Sigmoid colon (tissue), 7 donors: ENCODE data around the gene WDR86. TPM values are rescaled to one million over a fixed set of nuclear protein-coding genes. Genes with fewer than 3 reads are reported as not detected.

Experiments used
- DNase-seq: peaks from one replicate; pipeline ENCODE4 v3.0.0-alpha.2; 2019
- H3K27ac ChIP-seq, 4 donors: fragments of 200-600 bp; sonication (generic); one replicate each; pipeline ENCODE4 v1.5.1; 2016 to 2019; ENCODE audit warnings: mild to moderate bottlenecking in 1 of 4
- H3K27me3 ChIP-seq, 3 donors: fragments of 200-600 bp; sonication (generic); one replicate each; pipeline ENCODE4 v1.5.1; 2019; ENCODE audit warnings: mild to moderate bottlenecking in 1 of 3
- H3K36me3 ChIP-seq, 4 donors: fragments of 200-600 bp; sonication (generic); one replicate each; pipeline ENCODE4 v1.5.1; 2016 to 2019
- H3K4me1 ChIP-seq, 4 donors: fragments of 200-600 bp; sonication (generic); one replicate each; pipeline ENCODE4 v1.5.1; 2017 to 2019
- H3K4me3 ChIP-seq, 4 donors: fragments of 200-600 bp; sonication (generic); one replicate each; pipeline ENCODE4 v1.5.1; 2017 to 2019; ENCODE audit warnings: mild to moderate bottlenecking in 2 of 4, moderate library complexity in 1 of 4
- H3K9me3 ChIP-seq, 4 donors: fragments of 200-600 bp in 3 of 4; sonication (generic) in 3 of 4; one replicate each; pipeline versions ENCODE4 v1.5.1 to v1.6.1; 2013 to 2019
- EP300 ChIP-seq, 4 donors: sonication (generic); formaldehyde crosslinking; IDR thresholded peaks; one replicate each; pipeline ENCODE4 v1.6.1; 2017; ENCODE audit warnings: antibody characterized with exemption in 4 of 4
- POLR2A ChIP-seq, 2 donors: fragments of 450-650 bp; IDR thresholded peaks; one replicate each; pipeline ENCODE4 v1.6.1; 2016; ENCODE audit warnings: antibody characterized with exemption in 2 of 2, mild to moderate bottlenecking in 2 of 2, moderate library complexity in 2 of 2
- POLR2AphosphoS5 ChIP-seq, 4 donors: sonication (generic); formaldehyde crosslinking; IDR thresholded peaks; one replicate each; pipeline ENCODE4 v1.6.1; 2017; ENCODE audit warnings: antibody characterized with exemption in 4 of 4
- WGBS, 2 donors: extraction: QIAGEN DNeasy Blood & Tissue Kit; methylation state at CpG; one replicate each; pipeline ENCODE4 v1.1.7; 2013; 5-methylcytosine and 5-hydroxymethylcytosine counted together
- intact Hi-C: fragments of 100-400 bp; cut with DNase I; formaldehyde crosslinking; loops from one replicate; pipeline ENCODE4 v1.15.1; 2023
- polyA plus RNA-seq, 3 donors: library from polyadenylated mRNA; stranded (reverse); fragments of 200-250 nt; gene quantifications; one replicate each; pipeline ENCODE4 v1.2.3, GENCODE V29; 2013
- total RNA-seq, 4 donors: library from RNA; depleted of rRNA; stranded (reverse); fragments of >200 nt; gene quantifications; one replicate each; pipeline ENCODE4 v1.1.0, GENCODE V29; 2016
- TF ChIP-seq, protein P1 (sequence below), 4 experiments: fragments of 450-650 bp in 3 of 4; fragments of 200-600 bp in 1 of 4; IDR thresholded peaks; one replicate each; pipeline ENCODE4 v1.5.1; 2016 to 2019; ENCODE audit warnings: antibody characterized with exemption in 4 of 4, mild to moderate bottlenecking in 3 of 4, moderate library complexity in 2 of 4
- donor health status: healthy with polysubstance abuse.
- donor health status: Bipolar disorder and iron deficiency.
- donor health status: healthy.

WDR86 gene
- total and polyA plus RNA-seq, 7 donors = 0.46 to 23.8 (median 14.4) TPM

DNA sequence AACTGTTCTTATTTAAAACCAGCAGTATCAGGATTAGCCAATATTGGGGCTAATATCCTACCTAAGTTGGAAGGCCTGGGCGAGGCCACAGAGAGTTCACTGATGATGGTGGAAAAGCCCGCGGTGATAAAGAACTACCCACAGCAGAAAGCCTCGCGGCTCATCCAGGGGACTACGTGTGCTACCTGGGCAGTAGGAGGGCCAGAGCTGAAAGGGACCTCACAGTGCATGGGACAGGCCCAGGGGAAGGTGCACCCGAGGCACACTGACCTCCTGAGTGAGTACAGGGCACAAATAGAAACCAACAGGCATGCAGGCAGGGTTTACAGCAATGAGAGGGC is 1.4 kb downstream of the WDR86 start:
- TF ChIP-seq EP300 (IDR thresholded peaks at IDR 0.05) (no peak), POLR2A (IDR thresholded peaks at IDR 0.05) (no peak), POLR2AphosphoS5 (IDR thresholded peaks at IDR 0.05) (no peak)
- TF ChIP-seq, protein P1, sequence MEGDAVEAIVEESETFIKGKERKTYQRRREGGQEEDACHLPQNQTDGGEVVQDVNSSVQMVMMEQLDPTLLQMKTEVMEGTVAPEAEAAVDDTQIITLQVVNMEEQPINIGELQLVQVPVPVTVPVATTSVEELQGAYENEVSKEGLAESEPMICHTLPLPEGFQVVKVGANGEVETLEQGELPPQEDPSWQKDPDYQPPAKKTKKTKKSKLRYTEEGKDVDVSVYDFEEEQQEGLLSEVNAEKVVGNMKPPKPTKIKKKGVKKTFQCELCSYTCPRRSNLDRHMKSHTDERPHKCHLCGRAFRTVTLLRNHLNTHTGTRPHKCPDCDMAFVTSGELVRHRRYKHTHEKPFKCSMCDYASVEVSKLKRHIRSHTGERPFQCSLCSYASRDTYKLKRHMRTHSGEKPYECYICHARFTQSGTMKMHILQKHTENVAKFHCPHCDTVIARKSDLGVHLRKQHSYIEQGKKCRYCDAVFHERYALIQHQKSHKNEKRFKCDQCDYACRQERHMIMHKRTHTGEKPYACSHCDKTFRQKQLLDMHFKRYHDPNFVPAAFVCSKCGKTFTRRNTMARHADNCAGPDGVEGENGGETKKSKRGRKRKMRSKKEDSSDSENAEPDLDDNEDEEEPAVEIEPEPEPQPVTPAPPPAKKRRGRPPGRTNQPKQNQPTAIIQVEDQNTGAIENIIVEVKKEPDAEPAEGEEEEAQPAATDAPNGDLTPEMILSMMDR (IDR thresholded peaks at IDR 0.05) = no peak
- peaks cover 0 to 22% (median 17%) of the 10 kb centered on the region in 4 donors for H3K4me1 ChIP-seq
- H3K4me3 ChIP-seq = peak overlapping the region; percentile 2 to 53 (median 44)
- peaks cover 22 to 56% (median 36%) of the 10 kb centered on the region in 3 donors for H3K27me3 ChIP-seq
- no peaks in the 10 kb centered on the region for H3K9me3 ChIP-seq
- intact Hi-C loops = no loop called here
- H3K36me3 ChIP-seq = no peaks in the 10 kb centered on the region
- peak overlapping the region; percentile 59 to 71 (median 66) for H3K27ac ChIP-seq
- DNase-seq = no peak
- WGBS, 2 donors = 76 to 82% methylated on average over 7 of the region's 7 CpGs

DNA sequence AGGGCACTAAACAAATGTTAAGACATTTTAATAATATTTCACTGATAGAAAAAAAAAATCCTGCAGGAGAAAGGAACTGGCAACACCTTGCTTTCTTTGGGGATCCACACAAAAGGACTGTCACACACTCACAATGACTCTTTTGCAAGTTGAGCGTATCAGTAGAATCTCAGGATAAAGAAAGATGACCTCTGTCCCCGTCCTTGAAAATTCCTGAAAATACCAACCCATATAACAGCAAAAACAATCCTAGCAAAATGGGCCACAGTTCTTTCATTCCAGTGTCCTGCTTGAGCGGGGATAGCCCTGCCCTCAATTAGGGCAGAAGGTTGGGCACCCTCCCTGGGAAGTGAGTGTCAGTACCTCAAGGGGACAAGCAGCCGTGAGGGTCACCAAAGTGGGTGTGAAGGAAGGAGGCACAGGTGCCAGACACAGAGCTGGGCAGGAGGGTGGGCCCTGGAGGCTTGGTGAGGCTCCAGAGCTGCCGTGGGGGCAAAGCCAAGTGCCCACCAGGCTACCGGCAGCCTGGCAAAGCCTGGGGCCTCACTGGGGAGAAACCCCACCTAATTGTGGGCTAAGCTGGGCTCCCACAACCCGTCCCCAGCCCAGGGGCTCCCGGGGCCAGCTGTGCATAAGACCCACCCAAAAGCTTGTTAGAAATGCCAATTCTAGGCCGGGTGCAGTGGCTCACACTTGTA is 2.8 kb downstream of the WDR86 start:
- no peak for TF ChIP-seq POLR2AphosphoS5 (IDR thresholded peaks at IDR 0.05)
- TF ChIP-seq, protein P1 (IDR thresholded peaks at IDR 0.05) = no peak
- no peaks in the 10 kb centered on the region for H3K9me3 ChIP-seq
- DNase-seq = peak; percentile 48
- H3K27ac ChIP-seq = peak overlapping the region in 2 of 4 donors; percentile 39 to 51
- peak overlapping the region in 1 of 4 donors; percentile 7 for H3K4me3 ChIP-seq
- intact Hi-C loops = no loop called here
- H3K4me1 ChIP-seq = peaks cover 0 to 22% (median 17%) of the 10 kb centered on the region in 4 donors
- 81 to 90% methylated on average over 9 of the region's 9 CpGs for WGBS, 2 donors
- H3K27me3 ChIP-seq = peaks cover 22 to 43% (median 36%) of the 10 kb centered on the region in 3 donors
- H3K36me3 ChIP-seq = no peaks in the 10 kb centered on the region

DNA sequence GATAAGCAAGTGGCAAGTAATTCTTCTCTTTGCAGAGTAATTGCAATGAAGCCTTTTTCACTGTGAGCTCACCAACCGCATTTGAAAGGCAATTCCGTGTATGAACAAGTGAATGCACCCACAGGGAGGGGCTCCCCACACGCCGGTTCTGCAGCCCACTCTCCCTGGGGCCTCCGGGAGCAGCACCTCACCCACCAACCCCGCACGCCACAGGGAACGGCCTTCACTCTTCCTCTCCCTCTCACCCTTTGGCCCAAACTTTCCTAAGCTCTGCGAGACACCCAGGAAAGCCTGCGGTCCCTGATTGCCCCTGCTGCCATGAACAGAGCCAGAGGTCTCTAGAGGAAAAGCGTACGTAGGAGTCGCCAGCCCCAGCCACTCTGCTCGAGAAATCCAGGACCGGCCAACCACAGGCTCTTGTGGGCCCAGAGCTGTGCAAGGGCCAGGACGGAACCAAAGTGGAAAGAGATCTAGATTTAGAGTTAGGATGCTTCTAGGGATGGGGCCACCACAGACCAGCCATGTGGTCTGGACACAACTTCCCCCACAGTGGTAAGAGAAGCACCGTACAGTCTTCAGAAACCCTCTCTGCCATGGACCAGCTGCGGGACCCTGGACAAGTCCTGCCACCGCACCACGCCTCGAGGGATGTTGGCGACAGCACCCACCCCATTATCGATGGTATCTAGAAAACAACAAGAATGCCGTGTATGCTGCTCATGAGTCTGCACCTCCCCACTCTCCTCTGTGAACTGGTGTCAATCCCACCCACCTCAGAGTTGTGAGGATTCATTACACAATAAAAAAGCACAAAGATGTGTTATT is 3.6 kb downstream of the WDR86 start:
- H3K27ac ChIP-seq = peak overlapping the region in 3 of 4 donors; percentile 14 to 47 (median 37)

DNA sequence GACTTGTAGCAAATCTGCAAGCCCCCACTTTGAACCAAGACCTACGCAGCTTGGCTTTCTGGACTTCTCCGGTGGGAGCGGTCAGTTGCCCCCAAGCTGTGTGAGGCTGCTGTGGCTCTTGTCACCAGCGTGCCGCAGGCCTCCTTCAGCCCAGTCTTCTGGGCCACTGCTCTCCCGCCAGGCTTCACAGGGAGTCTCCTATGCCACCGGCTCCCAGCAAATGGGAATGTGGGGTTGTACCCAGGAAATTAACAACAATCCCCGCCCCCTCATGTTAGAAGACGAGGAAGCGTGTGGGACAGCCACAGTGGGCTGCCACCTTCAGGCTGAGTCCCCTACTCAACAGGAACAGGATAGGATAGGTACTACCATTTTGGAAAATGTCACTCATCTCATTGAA is 4.2 kb downstream of the WDR86 start:
- intact Hi-C loops = no loop called here
- Histone ChIP-seq H3K9me3 (no peaks in the 10 kb centered on the region), H3K36me3 (no peaks in the 10 kb centered on the region), H3K27ac (peak overlapping the region in 2 of 4 donors; percentile 44 to 47), H3K4me1 (peaks cover 0 to 21% (median 17%) of the 10 kb centered on the region in 4 donors), H3K4me3 (no peak overlapping the region), H3K27me3 (peaks cover 18 to 32% (median 31%) of the 10 kb centered on the region in 3 donors)
- 90 to 93% methylated on average over 10 of the region's 10 CpGs for WGBS, 2 donors
- TF ChIP-seq POLR2A (IDR thresholded peaks at IDR 0.05) (no peak), EP300 (IDR thresholded peaks at IDR 0.05) (no peak), POLR2AphosphoS5 (IDR thresholded peaks at IDR 0.05) (no peak)
- TF ChIP-seq, protein P1 (IDR thresholded peaks at IDR 0.05) = no peak
- DNase-seq = peak; percentile 58

More for the DNA sequence above, 3.6 kb downstream of the WDR86 start:
- no peak for TF ChIP-seq EP300 (IDR thresholded peaks at IDR 0.05)
- TF ChIP-seq POLR2AphosphoS5 (IDR thresholded peaks at IDR 0.05) = no peak
- TF ChIP-seq, protein P1 (IDR thresholded peaks at IDR 0.05) = no peak
- no peak for TF ChIP-seq POLR2A (IDR thresholded peaks at IDR 0.05)
- Histone ChIP-seq H3K9me3 (no peaks in the 10 kb centered on the region), H3K4me1 (peaks cover 0 to 22% (median 17%) of the 10 kb centered on the region in 4 donors), H3K27me3 (peaks cover 22 to 37% (median 36%) of the 10 kb centered on the region in 3 donors), H3K4me3 (no peak overlapping the region), H3K36me3 (no peaks in the 10 kb centered on the region)
- DNase-seq = peak; percentile 53
- intact Hi-C loops = no loop called here
- WGBS, 2 donors = 91 to 93% methylated on average over 24 of the region's 24 CpGs
